OCI-LY1 (cell line): ENCODE measurements around the gene ARHGAP28.

Experiments
- H2AFZ ChIP-seq: fragments of 200-600 bp; sonication (generic), shearing (Covaris generic); 2 replicates; pipeline ENCODE4 v1.6.0; 2014; ENCODE audit warnings: antibody characterized with exemption, mild to moderate bottlenecking, low read length
- H3F3A ChIP-seq: fragments of 200-600 bp; sonication (generic), shearing (Covaris generic); 2 replicates; pipeline ENCODE4 v1.6.0; 2014; ENCODE audit warnings: mild to moderate bottlenecking, antibody characterized with exemption, low read length, moderate library complexity; ENCODE audit not compliant: insufficient read depth
- H3K27ac ChIP-seq: fragments of 200-600 bp; sonication (generic); 2 replicates; pipeline ENCODE4 v1.5.1; 2014; ENCODE audit warnings: low read length, mixed run types, mild to moderate bottlenecking, low read depth; ENCODE audit not compliant: poor library complexity, severe bottlenecking
- H3K27me3 ChIP-seq: fragments of 200-600 bp; sonication (generic); 2 replicates; pipeline ENCODE4 v1.6.0; 2014; ENCODE audit warnings: antibody characterized with exemption, mild to moderate bottlenecking, low read length, moderate library complexity; ENCODE audit not compliant: insufficient read depth
- H3K36me3 ChIP-seq: fragments of 200-600 bp; sonication (generic); 2 replicates; pipeline ENCODE4 v1.6.1; 2014; ENCODE audit warnings: mild to moderate bottlenecking, antibody characterized with exemption, low read length, moderate library complexity, mixed read lengths; ENCODE audit not compliant: insufficient read depth
- H3K4me1 ChIP-seq: fragments of 200-600 bp; sonication (generic); 2 replicates; pipeline ENCODE4 v1.5.1; 2014; ENCODE audit warnings: mild to moderate bottlenecking, low read length, moderate library complexity; ENCODE audit not compliant: insufficient read depth, severe bottlenecking
- H3K4me2 ChIP-seq: fragments of 200-600 bp; sonication (generic), shearing (Covaris generic); 2 replicates; pipeline ENCODE4 v1.6.1; 2014; ENCODE audit warnings: low read length
- H3K4me3 ChIP-seq: fragments of 200-600 bp; sonication (generic); 2 replicates; pipeline ENCODE4 v1.5.1; 2014; ENCODE audit warnings: low read length, low read depth, mild to moderate bottlenecking, mixed read lengths; ENCODE audit not compliant: poor library complexity, severe bottlenecking
- H3K79me2 ChIP-seq: fragments of 200-600 bp; shearing (Covaris generic); 2 replicates; pipeline ENCODE4 v1.6.1; 2016; ENCODE audit warnings: mixed run types, low read length, mixed read lengths; ENCODE audit not compliant: insufficient read depth
- H3K9ac ChIP-seq: fragments of 200-600 bp; sonication (generic), shearing (Covaris generic); 2 replicates; pipeline ENCODE4 v1.6.1; 2014; ENCODE audit warnings: mild to moderate bottlenecking, low read length, mixed read lengths
- H3K9me2 ChIP-seq: fragments of 200-600 bp; sonication (generic), shearing (Covaris generic); 2 replicates; pipeline ENCODE4 v1.6.1; 2014; ENCODE audit warnings: low read depth, mild to moderate bottlenecking, low read length, mixed read lengths
- H3K9me3 ChIP-seq: fragments of 200-600 bp; shearing (Covaris generic); 2 replicates; pipeline ENCODE4 v1.6.1; 2014; ENCODE audit warnings: low read length, mixed read lengths
- H4K20me1 ChIP-seq: fragments of 200-600 bp; sonication (generic), shearing (Covaris generic); 2 replicates; pipeline ENCODE4 v1.6.0; 2016; ENCODE audit warnings: mild to moderate bottlenecking, low read length; ENCODE audit not compliant: insufficient read depth
- EZH2 ChIP-seq: fragments of 200-600 bp; sonication (generic), shearing (Covaris generic); IDR thresholded peaks from 2 replicates; pipeline ENCODE4 v1.8.0; 2017; ENCODE audit warnings: borderline replicate concordance, mixed run types, mild to moderate bottlenecking, antibody characterized with exemption, low read length, moderate library complexity, mixed read lengths
- TF ChIP-seq, protein P1 (sequence below): fragments of 200-600 bp; sonication (generic), shearing (Covaris generic); IDR thresholded peaks from 2 replicates; pipeline ENCODE4 v1.5.1; 2017; ENCODE audit warnings: mild to moderate bottlenecking, antibody characterized with exemption, low read length, moderate library complexity, mixed read lengths

Gene ARHGAP28

DNA sequence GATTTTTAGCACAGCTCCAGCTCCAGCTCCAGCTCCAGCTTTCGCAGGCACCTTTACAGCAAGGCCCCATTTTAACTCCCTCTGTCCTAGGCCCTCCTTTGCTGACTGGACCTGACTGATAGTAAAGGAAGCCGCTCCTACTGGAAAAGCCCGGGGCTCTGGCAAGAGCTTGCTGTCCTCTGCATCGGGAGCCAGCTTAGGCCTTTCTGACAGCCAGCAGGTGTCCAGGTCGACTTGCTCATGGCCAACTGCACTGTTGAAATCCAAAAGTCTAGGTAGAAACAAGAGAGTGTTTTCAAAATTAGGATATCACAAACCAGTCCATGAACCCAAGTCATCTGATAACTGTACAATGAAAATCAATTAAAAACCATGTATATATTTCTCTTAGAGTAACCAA, 227.0 kb downstream of the ARHGAP28 start:
- TF ChIP-seq, protein P1, sequence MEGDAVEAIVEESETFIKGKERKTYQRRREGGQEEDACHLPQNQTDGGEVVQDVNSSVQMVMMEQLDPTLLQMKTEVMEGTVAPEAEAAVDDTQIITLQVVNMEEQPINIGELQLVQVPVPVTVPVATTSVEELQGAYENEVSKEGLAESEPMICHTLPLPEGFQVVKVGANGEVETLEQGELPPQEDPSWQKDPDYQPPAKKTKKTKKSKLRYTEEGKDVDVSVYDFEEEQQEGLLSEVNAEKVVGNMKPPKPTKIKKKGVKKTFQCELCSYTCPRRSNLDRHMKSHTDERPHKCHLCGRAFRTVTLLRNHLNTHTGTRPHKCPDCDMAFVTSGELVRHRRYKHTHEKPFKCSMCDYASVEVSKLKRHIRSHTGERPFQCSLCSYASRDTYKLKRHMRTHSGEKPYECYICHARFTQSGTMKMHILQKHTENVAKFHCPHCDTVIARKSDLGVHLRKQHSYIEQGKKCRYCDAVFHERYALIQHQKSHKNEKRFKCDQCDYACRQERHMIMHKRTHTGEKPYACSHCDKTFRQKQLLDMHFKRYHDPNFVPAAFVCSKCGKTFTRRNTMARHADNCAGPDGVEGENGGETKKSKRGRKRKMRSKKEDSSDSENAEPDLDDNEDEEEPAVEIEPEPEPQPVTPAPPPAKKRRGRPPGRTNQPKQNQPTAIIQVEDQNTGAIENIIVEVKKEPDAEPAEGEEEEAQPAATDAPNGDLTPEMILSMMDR, result no peak
- no peak for TF ChIP-seq EZH2
- 0 out of 2 replicates have a peak, but pooled peaks cover 4% of the 10 kb centered on the region for H3K27me3 ChIP-seq
- no peaks in the 10 kb centered on the region for H3K79me2 ChIP-seq
- H3K4me1 ChIP-seq, result no peaks in the 10 kb centered on the region
- H3F3A ChIP-seq, result no peaks in the 10 kb centered on the region
- no peak overlapping the region for H2AFZ ChIP-seq
- H3K4me2 ChIP-seq, result no peak overlapping the region
- H4K20me1 ChIP-seq, result no peaks in the 10 kb centered on the region
- no peaks in the 10 kb centered on the region for H3K9me3 ChIP-seq
- H3K36me3 ChIP-seq, result no peaks in the 10 kb centered on the region
- H3K9me2 ChIP-seq, result no peaks in the 10 kb centered on the region
- no peak overlapping the region for H3K4me3 ChIP-seq
- H3K9ac ChIP-seq, result no peak overlapping the region
- no peak overlapping the region for H3K27ac ChIP-seq

DNA sequence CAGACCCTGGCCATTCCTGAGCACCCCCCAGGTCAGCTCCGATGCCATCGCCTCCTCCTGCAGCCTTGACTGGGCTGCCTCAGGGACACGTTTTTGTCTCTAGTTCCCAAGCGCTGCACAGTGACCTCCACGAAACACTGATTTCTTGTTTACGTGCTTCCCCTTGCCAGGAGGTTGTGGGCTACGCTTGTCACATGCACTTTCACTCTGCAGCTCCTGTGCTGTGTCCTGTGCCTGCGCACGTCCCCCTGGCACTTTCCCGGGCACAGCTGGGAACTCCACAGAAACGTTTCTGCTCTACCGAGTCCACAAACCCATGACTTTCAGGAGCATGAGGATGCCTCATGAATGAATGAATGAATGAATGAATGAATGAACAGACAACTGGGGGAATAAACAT, 227.5 kb downstream of the ARHGAP28 start:
- TF ChIP-seq EZH2, result no peak
- TF ChIP-seq, protein P1, result no peak
- Histone ChIP-seq H3K36me3 (no peaks in the 10 kb centered on the region), H3K4me2 (no peak overlapping the region), H3K79me2 (no peaks in the 10 kb centered on the region), H4K20me1 (no peaks in the 10 kb centered on the region), H3K27me3 (0 out of 2 replicates have a peak, but pooled peaks cover 4% of the 10 kb centered on the region), H3F3A (no peaks in the 10 kb centered on the region), H3K4me3 (no peak overlapping the region), H3K9me3 (no peaks in the 10 kb centered on the region), H2AFZ (no peak overlapping the region), H3K4me1 (no peaks in the 10 kb centered on the region), H3K9me2 (no peaks in the 10 kb centered on the region), H3K9ac (no peak overlapping the region), H3K27ac (no peak overlapping the region)

DNA sequence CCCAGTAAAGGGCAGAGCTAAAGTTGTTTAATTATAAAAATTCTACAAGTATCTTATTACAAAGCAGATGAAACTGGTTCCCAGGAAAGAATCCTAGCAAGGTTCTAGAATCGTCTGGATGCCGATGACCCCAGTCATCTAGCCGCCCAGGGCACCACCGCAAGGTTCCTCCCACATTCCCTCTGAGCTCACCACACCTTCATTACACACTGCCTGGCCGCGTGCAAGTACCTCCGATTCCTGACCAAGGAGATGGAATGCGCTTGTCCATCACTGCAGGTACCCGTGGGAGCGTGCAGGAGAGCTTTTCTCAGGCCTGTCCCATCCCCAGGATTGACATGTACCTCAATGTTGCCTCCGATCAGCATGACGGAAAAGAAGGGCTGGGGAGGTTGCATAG, 229.6 kb downstream of the ARHGAP28 start:
- no peaks in the 10 kb centered on the region for H3F3A ChIP-seq
- no peak overlapping the region for H3K9ac ChIP-seq
- TF ChIP-seq EZH2, result no peak
- TF ChIP-seq, protein P1, result no peak
- H3K9me2 ChIP-seq, result no peaks in the 10 kb centered on the region
- H3K4me2 ChIP-seq, result no peak overlapping the region
- H3K27me3 ChIP-seq, result 0 out of 2 replicates have a peak, but pooled peaks cover 4% of the 10 kb centered on the region
- no peak overlapping the region for H3K4me3 ChIP-seq
- no peak overlapping the region for H3K27ac ChIP-seq
- H3K36me3 ChIP-seq, result no peaks in the 10 kb centered on the region
- no peaks in the 10 kb centered on the region for H3K4me1 ChIP-seq
- no peaks in the 10 kb centered on the region for H4K20me1 ChIP-seq
- no peak overlapping the region for H2AFZ ChIP-seq
- no peaks in the 10 kb centered on the region for H3K79me2 ChIP-seq
- no peaks in the 10 kb centered on the region for H3K9me3 ChIP-seq
